ENCODE results near the gene EFCAB8. TPM values are rescaled to one million over a fixed set of nuclear protein-coding genes. Genes with fewer than 3 reads are reported as not detected.

EFCAB8 gene
- total RNA-seq, 1 donor from 2014 or later, result not detected

DNA sequence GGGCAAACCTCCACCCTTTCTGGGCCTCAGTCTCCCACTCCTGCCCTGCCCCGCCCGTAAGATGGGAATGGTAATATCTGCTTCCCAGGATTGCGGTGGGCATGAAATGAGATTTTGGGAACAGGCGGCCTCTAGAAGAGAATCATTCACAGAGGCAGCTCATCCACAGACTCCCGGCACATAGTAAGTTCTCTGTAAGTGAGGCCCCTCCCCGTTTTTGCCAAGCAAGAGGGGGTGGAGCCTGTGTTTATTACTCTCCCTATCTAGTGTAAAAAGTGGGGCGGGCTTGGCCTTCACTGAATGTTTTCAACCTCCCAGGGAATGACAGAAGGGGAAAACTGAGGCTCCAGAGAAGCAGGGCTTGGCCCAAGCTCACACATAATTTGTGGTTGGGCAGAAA lies 125.5 kb downstream of the EFCAB8 start:
- DNase-seq (ENCODE audit: low read depth), result no peak

DNA sequence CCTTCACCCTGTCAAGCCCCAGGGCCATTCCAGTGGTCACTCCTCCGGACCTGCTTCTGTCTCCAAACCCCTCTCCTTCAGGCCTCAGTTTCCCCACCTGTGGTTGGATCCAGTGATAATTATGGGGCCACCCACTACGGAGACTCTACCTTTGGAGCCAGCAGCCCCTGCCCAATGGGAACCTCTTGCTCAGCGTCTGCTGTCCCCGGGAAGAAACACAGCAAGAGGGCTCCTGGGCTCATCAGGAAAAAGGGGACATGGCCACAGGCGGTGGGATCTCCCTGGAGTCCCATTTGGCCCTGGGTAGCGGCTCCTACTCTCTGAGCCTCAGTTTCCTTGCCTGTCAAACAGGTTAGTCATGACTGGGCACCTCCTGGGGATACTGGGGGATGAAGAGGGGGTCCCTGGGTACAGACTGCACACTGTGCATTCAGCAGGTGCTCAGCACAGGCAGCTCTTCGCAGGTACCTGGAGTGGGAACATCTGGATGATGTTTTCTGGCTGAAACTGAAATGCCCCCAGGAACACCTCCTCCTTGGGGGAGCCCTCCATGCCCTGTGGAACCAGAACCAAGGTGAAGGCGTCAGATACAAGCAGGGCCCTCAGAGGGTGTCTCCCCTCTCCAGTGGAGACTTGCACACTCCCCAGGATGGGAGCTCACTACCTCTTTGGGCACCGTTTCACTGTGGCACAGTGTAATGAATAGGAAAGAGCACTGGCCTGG lies 126.1 kb downstream of the EFCAB8 start:
- DNase-seq (ENCODE audit: low read depth), result no peak

DNA sequence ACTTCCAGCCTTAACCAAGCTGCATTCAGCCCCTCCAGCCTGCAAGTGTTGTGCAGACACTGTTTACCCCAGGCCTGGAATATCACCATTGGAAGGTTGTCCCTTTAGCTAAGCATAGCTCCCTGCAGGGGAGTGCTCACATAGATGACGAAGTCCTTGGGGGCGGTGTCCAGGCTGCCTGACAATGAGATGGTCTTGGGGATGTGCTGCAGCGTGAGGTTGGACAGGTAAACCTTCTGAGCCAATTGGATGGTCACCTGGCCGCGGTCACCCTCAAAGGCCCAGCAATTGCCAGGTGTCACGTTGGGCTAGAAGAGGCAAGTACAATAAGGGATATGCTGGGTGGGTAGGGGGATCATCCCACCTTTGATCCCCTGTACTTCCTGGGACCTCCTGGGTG lies 126.9 kb downstream of the EFCAB8 start:
- DNase-seq (ENCODE audit: low read depth), result no peak

DNA sequence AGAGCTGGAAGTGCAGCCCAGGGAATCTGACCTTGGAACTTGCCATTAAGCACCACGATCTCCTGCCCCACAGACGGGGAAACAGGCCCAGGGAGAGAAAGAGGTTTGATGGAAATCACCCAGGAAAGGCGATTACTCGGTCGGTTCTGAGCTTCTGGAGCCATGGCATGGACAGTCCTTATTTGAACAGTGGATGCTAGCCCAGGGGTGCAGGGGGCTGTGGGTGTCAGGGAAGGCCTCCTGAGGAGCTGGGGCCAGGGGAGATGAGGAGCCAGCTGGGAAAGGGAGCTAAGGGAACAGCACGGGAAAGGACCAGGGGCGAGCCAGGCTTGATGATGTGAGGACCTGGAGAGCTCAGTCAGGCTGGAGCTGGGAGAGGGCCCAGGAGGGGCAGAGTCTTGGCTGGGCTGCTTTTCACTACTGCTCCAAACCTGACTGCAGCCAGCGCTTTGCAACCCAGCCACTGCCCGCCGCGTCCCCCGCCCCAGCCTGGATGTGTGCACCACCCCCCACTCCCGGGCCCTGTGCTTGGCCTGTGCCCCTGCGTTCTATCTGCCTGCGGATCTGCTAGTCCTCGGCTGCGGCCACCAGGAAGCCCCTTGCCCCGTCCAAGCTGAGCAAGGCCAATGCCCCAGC lies 127.7 kb downstream of the EFCAB8 start:
- DNase-seq (ENCODE audit: low read depth), result no peak

DNA sequence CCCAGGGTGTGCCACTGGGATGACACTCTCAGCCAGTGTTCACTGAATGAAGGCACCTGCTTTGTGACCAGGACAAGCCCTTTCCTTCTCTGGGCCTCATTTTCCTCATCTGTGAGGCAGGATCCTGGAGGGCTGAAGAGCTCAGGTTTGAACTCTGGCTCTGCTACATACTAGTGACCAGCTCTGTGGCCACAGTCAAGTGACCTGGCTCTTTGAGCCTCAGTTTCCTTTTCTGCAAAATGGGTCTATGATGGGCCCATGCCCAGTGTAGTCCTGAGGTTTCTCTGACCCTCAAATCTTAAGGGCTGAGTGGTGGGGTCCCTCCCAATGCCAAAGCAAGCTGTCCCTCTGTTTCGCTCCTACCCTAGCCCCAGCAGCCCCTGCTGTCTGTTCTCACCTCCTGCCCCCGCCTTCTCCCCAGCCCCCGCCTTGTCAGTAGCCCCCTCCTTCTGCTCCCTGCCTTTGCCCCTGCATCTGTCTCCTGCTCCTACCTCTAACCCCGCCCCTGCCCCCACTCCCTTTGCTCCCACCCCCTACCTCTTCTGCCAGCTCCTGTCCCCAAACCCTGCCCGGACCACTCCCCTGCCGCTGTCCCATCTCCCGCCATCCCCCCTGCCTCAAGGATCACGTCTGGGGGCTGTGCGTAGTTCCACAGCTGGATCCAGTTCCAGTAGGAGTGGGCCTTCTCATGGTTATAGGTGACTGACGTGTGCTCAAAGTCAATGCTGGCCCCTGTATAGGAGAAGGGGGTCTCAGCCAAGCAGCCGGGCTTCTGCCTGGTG lies 128.5 kb downstream of the EFCAB8 start:
- no peak for DNase-seq (ENCODE audit: low read depth)

DNA sequence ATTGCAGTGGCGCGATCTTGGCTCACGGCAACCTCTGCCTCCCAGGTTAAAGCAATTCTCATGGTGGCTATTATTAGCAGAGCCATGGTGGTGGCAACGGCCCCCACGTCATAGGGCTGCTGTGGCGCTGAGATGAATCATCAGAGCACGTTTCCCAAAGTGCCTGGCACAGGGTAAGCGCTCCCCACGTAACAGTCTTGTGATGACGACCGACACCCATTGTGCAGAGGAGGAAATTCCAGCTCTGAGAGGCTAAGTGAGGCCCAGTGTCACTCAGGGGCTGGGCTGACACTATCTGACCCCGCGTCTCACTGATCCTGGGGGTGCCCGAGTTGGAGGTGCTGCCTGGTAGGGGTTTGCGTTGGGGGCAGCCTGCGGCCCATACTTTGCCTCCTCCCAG lies 129.3 kb downstream of the EFCAB8 start:
- DNase-seq (ENCODE audit: low read depth), result no peak

DNA sequence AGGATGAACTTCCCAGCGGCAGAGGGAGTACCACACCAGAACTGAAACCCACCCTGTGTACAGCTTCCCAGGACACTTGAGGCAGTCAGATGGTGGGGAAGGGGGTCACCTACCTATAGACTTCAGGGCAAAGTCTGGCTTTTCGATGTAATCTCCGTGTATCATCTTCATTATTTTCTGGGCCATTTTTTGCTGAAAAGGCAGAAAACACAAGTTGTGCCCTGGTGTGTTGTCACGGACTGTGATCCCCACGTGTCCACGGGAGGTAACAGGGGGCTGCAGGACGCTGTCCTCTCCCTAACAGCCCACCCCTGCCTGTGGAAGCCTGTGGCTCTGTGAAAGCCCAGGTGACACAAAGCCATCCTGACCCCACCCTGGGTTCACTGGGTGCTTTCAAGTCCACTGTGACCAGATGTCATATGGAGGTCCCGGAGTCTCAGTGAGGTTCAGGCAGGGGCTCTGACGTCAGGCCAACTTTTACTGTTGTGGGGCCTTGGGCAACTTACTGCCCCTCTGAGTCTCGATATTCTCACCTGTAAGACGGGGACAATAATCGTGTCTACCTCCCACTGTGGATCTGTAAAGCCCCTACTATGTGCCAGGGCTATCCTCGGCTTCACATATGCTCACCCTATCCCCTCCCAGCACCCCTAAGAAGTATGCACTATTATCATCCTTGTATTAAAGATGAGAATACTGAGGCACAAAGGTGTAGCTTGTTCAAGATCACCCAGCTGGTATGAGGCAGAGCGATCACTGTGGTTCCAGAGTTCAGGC lies 131.0 kb downstream of the EFCAB8 start:
- DNase-seq (ENCODE audit: low read depth), result no peak

DNA sequence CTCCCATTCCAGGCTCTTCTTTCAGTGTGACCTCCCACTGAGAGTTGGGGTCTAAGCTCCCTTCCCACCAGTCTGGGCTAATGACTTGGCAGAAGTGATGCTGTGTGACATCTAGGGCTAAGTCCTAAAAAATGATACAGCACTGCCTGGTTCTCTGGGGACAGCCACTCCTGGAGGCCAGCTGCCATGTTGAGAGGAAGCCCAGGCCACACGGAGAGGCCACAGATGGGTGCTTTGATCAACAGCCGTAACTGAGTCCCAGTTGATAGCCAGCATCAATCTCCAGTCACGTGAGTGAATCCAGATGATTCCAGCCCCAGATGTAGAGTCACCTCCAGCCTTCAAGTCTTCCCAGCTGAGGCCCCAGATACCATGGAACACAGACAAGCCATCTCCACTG lies 131.7 kb downstream of the EFCAB8 start:
- no peak for DNase-seq (ENCODE audit: low read depth)

DNA sequence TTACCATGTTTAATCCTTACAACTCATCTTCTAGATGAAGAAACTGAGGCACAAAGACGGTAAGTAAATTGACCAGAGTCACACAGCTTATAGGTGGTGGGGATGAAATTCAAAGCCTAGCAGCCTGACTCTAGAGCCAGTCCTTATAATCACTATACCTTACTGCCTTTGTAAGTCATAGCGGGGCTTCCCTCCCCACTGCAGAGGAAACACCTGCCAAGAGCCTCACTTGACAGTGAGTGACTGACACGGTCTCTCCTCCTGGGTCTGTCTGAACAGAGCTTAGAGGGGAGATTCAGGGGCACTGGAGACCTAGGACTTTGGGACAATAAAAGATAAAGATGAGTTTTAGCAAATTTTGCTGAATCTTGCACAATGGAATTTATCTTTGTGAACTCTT lies 132.7 kb downstream of the EFCAB8 start:
- DNase-seq (ENCODE audit: low read depth), result no peak

DNA sequence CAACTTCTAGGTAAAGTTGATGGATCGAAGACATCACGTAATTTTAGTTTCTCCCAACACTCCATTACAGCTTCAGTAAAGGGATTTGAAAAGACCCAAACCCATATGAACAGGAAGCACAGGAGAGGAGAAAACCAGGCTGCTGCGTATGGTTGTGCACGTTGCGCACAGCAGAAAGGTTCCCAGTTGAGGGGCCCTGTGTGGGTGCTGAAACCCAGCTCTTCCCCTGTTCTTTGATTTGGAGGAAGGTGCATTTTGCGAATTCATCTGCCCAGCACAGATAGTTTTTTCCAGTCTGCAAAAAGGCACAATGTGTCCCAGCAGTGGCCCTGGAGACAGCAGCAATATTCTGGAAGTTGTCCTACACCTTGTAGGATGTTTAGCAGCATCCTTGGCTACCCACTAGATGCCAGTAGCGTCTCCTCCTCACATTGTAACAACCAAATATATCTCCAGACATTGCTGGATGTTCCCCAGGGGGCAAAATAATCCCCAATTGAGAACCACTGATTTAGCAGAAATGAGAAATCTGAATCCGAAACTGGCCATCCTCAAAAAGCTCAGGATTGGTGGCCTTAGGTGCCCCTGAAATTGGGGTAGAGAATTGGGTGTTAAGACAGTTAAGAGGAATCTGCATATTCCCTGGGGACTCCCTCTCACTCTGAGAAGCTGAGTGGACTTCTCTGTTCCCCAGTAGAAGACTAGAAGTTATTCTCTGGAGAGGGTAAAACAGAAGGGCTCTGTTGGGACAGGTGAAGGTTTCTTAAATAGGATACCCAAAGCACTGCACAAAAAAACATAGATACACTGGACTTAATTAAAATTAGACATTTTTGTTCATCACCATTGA lies 133.3 kb downstream of the EFCAB8 start:
- no peak for DNase-seq (ENCODE audit: low read depth)

DNA sequence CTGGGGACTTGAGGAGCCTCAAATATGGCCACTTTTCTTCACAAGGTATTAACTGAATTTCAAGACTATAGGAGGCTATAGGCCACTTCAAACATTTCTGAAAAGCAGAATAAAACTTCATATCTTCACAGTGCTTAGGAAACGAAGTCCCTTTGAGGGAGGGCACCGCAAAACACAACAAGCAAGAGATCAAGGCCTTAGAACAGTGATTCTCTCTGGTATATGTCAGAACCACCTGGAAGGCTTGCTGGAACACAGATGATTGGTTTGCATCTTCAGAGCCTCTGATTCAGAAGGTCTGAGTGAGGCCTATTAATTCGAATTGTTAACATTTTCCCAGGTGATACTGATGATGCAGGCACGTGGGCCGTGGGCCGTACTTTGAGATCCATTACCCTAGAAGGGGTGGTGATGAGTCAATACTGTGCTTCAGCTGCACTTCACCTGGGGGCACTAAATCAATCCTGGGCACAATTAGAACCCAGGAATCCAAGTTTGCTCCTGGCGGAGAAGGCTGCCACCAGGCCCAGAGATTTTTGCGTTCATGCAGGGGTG lies 134.8 kb downstream of the EFCAB8 start:
- DNase-seq (ENCODE audit: low read depth), result no peak

DNA sequence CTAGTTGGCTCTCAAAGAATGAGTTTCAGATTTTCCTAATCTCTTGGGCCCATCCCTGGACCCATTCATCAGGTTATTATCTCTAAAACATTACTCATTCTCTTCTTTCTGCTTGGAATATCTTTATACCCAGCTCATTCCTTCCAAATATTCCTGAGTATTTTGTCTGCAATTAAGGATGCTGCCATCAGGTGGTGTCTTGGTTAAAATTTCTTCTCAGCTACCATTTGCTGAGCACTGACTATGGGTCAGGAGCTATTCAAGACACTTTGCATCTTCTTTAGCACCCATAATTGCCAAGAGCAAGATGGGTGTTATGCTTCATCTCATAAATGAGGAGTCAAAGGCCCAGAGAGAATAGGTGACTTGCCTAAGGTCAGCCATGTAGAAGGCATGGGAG lies 137.1 kb downstream of the EFCAB8 start:
- no peak for DNase-seq (ENCODE audit: low read depth)

DNA sequence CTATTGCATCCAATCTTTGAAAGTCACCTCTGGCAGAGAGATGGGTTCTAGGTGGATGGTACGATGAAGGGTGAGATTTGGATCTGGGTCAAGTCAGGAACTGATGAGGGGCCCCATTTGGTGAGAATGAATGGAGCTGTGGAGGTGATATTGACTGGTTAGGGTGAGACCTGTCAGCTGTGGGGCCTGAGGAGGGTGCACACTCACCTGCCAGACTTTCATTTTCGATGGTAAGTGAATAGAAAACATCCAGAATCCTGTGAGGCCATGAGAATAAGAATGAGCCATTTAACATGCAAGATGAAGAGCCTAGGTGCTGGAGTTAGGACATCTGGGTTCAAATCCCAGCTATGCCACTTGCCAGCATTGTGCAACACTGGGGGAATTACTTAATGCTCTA lies 138.7 kb downstream of the EFCAB8 start:
- DNase-seq (ENCODE audit: low read depth), result no peak

DNA sequence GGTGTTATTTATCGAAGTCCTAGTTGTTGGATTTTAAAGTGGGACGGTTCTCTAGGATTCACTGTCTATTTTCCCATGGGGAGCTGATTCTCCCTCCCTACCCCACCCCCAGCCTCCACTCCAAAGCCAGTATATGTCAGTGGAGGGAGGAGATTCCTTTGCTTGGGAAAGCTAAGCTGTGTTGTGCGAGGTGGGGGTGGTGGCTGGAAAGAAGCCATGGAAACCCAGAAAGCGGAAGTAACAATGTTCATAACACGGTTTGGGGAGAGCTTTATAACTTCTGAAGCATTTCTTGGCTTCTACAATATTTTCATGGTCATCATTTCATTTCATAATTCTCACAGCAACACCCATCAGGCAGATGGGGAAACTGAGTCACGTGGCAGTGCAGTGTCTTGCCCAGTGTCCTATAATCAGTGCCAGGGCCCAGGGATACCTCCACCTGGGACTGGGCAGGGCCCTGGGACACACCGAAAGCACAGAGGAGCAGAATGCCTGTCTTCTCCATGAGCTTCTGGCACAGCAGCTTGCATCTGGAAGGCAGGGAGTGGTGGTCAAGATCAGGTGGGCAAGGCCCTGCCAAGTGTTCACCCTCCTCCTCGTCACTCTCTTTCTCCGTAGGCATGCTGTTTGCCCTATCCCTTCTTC lies 141.0 kb downstream of the EFCAB8 start:
- no peak for DNase-seq (ENCODE audit: low read depth)

DNA sequence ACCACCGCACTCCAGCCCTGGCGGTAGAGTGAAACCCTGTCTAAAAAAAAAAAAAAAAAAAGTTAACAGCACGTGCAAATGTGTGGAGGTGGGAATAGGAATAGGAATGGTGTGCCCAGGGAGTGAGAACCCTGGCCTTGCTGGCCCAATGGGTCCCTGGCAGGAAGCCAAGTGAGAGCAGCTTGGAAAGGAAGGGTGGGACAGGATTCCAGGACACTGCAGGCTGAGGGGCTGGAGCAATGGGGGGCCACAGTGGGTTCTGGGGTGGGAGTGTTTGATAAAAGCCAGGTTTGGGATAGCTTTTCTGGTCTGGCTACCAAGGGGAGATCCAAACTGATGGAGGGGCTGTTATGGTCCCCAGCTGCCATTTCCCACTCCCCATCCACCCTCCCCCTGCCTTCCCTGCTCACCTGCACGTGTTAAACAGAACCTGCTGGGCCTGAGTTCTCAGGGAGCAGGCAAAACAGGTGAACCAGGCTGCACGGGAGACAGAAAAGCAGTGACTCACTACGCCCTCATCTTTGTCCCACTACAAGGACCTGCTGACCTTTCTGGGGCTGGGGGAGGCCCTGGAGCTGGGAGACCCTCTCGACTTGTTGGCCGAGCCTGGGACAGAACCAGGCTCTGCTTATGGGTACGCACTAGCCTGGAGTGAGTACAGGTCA lies 142.2 kb downstream of the EFCAB8 start:
- DNase-seq (ENCODE audit: low read depth), result no peak

DNA sequence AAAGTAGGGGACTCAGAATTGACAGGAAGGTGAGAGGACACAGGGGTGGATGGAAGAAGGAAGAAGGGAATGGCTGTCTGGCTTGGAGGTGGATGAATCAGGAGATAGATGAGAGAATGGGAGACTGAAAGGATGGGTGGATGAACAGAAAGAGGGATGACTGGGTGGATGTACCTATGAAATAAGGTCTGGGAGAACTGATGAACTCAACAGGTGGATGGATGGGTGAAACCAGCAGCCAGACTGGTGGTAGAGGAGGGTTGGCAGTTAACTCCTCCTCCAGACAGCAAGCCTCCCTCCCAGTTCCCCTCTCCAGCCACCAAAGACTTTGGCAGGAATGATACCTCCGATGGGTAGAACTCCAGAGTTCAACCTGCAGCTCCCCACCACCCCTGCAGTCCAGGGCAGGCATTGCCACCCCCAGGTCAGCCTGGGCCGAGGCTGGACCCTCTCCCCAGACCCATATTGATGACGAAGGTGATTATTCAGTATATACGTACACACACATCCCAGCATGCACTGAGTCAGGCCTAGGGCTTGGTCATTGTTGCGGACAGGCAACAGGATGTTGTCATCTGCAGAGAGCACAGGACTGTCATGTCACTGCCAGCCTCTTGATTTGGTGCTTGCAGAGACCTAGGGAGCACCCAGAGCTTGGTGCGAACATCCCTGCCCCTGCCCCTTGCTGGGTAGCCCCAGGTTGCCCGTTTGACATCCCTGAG lies 143.5 kb downstream of the EFCAB8 start:
- DNase-seq (ENCODE audit: low read depth), result no peak

DNA sequence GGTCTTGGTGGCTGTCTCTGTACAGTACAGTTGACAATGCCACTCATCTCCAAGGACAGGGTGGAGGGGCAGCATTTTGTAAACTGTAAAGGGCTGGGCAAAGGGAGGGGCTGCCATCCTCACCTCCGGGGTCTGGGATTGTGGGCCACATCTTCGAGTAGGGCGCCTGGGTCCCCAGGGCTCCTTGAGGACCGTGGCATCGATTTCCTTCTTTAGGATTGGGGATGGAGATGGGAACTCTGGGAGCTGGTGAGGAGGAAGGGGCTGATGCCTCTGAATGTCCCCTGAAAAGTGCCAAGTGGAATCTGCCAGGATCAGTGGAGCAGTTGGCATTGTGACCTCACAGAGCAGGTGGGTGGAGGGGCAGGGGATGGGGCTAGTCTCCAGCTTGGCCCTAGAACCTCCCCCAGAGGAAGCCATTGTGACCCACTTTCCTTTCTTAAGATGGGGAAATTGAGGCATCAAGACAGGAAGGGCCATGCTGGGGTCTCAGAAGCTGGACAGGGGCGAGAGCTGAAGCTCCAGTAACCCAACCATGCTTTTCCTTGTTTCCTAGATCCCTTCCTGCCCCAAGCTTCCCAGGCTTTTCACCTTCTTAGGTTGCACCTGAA lies 145.5 kb downstream of the EFCAB8 start, which contains the start of gene SUN5:
Gene SUN5, minus strand, starts transcription at position 293 of the 611 bp plus-strand sequence. Its CDS starts 93 bp downstream, at position 200.
- DNase-seq (ENCODE audit: low read depth), result no peak

DNA sequence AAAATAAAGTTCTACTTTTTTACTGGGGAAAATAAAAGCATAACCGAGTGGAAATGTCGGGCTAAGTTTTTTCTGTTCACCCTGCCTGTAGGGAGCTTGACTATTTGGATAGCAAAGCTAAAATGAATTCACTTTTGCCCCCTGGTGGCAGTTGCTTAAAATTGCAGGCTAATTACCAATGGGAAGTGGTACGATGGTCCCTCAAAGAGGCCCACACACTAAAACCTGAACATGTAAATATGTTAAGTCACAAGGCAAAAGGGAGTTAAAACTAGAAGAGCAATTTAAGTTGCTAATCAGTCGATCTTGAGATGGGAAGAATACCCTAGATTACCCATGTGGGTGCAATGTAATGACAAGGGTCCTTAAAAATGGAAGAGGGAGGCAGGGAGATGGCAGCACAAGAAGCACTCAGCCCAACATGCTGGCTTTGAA lies 146.4 kb downstream of the EFCAB8 start:
- no peak for DNase-seq (ENCODE audit: low read depth)

Data from myocyte (in vitro differentiated cells).